GM19468 (cell line): Measurements from ENCODE around the gene SLC7A9.
"Not testable (repeated sequence)": the region's sequence is repeated elsewhere in the genome, so short reads cannot be mapped to it uniquely, and the experiment has no call there.

Experiments
- ATAC-seq: cut with Tn5 transposase; IDR thresholded peaks from one replicate; pipeline ENCODE4 v1.9.1; 2021; ENCODE audit warnings: mild to moderate bottlenecking, moderate library complexity, moderate number of reproducible peaks; ENCODE audit not compliant: unreplicated experiment; ENCODE audit errors: extremely low read depth

The SLC7A9 gene

DNA sequence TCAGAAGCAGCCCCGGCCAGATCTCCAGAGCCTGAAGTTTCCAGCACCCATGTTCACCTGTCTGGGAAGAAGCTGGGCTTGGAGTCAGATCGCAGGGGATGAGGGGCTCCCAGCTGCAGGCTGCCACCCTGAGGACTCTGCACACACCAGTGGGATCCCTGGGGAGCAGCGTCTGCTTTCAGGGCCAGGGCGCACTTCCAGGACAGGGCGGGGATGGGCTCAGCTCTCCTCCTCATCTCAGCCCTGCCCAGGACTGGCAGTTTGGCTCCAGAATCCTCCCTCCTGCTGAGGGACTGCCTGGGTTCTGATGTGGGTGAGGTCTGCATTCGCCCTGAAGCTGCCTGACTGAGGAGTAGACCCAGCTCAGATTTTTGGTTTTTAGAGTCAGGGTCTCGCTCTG is 3.5 kb downstream of the SLC7A9 start:
- ATAC-seq, result no peak

DNA sequence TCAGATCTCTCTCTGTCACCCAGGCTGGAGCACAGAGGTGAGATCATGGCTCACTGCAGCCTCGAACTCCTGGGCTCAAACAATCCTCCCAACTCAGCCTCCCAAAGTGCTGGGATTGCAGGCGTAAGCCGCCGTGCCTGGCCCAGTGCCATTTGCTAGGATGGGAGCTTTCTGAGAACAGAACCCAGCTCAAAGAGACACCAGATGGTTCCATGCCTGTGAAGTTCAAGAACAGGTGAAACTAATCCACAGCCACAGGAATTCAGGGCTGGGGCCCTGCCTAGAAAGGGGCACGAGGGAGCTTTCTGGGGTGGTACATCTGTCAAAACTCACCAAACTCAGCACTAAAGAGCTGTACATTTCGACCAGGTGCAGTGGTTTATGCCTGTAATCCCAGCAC is 4.2 kb downstream of the SLC7A9 start:
- no peak for ATAC-seq

DNA sequence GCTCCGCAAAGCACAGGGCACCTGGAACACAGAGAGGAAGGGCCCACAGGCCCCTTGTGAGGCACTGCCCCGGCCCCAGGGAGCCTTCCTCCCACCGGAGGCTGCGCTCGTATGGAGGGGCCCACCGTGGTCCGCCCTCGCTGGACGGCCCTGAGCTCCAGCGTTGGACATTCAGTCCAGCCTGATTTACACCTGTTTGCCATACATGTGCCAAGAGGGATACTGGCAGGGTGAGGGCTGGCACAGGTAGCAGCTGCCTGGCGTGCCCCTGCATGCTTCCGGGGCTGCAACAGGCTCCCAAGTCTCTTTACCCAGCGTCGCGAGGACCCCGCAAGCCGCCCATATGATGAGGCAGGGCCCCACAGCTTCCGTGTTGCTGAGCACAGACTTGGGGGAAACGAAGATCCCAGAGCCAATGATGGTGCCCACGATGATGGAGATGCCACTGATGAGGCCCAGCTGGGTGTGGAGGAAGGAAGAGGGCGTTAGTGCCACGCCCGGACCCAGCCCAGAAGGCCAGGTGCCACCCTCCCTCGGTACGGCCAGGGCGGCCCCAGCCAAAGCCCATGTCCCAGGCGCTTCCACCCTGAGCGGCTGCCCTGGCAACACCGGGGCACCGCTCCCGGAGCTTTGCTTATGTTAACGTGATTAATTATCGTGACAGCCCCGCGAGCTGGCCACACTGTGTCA is 5.1 kb downstream of the SLC7A9 start:
- ATAC-seq, result no peak

DNA sequence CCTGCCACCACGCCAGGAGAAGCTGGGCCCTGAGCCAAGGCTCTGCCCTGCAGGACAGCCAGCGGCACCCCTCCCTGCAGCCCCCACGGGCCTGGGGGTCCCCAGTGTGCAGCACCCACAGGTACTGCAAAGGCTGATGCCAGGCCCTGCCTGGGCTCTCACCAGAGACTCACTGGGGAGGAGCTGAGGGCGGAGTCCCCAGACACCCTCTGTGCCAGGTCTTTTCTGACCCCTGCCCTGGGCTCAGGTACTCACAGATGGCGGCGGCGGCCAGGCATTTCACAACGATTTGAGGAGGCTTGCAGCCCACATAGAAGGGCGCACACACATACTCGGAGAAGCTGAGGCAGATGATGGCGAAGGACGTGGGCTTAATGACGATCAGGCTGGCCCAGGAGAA is 5.7 kb downstream of the SLC7A9 start:
- no peak for ATAC-seq

DNA sequence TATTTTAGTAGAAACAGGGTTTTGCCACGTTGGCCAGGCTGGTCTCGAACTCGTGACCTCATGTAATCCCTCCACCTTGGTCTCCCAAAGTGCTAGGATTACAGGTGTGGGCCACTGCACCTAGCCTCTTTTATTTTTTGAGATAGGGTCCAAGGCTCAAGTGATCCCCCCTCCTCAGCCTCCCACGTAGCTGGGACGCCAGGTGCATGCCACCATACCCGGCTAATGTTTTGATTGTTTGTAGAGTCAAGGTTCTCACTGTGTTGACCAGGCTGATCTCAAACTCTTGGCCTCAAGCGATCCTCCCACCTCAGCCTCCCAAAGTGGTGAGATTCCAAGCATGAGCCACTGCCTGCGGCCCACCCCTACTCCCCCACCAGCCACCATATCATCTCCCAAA is 6.3 kb downstream of the SLC7A9 start:
- no peak for ATAC-seq

DNA sequence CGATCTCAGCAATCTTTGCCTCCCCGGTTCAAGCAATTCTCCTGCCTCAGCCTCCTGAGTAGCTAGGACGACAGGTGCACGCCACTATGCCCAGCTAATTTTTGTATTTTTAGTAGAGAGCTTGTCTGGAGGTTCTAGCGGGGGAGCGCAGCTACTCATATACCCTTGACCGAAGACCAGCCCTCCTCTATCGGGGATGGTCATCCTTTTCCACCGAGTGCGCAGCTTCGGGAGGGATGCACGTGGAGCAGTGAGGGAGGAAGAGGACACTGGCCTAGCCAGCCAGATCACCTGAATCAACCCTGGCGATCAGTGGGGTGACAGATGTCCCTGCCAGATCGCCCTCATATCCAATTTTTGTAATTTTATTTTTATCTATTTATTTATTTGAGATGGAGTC is 6.8 kb downstream of the SLC7A9 start:
- no peak for ATAC-seq

DNA sequence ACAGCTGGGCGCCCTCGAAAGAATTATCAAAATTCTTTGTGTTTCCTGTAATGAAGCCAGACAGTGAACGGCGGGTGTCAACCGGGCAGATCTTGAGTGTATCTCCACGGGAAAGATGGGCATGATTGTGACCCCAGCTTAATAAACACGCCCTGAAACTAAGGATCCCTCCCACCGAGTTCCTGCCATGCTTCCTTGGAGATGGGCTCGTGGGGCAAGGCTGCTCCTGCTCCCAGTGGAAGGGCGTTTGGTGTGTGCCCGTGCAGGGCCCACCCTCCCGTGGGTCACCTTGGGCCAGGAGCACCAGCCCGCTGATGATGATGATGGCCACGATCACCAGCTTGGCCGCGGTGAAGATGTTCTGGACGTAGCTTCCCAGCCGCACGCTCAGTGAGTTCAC is 7.4 kb downstream of the SLC7A9 start:
- ATAC-seq, result no peak

DNA sequence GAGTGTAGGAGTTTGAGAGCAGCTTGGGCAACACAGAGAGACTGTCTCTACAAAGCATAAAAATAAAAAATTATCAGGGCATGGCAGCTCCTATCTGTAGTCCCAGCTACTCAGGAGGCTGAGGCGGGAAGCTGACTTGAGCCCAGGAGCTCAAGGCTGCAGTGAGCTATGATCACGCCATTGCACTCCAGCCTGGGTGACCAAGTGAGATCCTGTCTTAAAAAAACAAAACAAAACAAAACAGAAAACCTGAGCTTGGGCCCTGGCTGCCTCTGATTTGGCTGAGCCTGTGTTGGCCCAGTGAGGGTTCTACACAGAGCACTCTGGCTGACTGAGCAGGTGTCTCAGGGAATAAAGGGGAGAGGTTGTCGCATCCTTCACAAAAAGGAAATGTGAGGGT is 8.0 kb downstream of the SLC7A9 start:
- no peak for ATAC-seq

DNA sequence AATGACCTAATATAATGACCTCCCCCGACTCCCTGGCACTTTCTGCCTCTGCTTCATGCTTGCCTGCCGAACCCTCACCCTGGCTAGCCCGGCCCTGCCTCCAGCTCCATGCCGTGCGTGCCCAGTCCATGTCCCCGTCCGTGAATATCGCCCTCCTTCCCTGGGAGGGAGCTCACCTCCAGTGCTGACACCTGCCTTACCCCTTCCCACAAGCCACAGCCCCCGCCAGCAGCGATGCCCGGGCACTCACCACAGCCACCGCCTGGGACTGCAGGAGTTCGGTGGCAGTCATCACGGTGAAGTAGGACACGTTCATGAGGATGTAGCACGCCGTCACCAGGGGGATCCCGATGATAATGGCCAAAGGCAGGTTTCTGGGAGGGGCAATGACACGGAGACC is 10.0 kb downstream of the SLC7A9 start:
- ATAC-seq, result no peak

DNA sequence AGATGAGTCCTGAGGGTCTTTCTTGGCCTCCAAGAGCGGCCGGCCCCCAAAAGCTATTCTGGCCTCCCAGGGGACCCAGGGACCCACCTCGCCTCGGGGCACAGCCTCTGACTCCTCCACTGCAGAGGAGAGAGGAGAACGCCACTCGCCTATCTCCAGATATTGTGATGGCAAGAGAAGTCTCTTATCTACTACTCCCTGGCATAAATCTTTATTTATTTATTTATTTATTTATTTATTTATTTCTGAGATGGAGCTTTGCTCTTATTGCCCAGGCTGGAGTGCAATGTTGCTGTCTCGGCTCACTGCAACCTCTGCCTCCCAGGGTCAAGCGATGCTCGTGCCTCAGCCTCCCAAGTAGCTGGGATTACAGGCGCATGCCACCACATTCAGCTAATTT is 11.0 kb downstream of the SLC7A9 start:
- ATAC-seq, result no peak

DNA sequence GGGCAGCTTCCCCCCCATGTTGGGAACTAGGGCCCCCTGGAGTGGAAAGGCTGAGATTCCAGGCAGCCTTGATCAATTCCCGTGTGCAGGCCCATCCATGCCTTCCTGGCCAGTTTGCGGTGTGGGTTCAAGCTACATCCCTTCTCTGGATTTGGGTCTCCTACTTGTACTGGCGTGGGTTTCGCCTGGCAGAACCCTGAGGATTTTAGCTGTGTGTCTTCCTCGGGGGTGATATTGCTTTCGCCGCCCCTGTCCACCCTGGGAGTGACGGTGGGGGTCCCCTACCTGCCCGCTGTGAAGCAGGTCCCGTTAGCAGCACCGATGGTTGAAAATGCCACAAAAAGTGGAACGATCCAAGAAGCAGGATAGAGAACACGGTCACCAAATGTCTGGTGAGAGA is 11.4 kb downstream of the SLC7A9 start:
- ATAC-seq, result no peak

DNA sequence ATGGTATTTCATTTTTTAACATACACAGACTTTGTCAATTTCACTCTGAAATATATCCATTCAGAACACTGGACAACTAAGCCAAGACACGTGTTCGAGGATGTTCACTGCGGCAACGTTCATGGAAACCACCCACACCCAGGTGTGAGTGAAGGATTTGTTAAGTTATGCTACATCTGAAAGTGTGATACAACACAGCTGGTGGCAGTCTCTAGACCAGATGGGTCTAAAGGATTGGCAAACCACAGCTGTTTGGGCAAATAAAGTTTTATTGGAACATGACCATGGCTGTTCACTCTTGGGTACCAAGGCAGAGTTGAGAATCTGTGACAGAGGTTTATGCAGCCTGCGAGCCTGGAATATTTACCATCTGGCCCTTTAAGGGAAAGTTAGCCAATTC is 12.0 kb downstream of the SLC7A9 start:
- no peak for ATAC-seq

DNA sequence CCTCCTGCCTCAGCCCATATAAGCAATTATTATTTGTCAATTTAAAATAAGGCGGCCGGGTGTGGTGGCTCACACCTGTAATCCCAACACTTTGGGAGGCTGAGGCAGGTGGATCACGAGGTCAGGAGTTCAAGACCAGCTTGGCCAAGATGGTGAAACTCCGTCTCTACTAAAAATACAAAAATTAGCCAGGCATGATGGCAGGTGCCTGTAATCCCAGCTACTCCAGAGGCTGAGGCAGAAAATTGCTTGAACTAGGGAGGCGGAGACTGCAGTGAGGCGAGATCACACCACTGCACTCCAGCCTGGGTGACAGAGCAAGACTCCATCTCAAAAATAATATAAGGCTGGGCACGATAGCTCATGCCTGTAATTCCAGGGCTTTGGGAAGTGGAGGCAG is 12.7 kb downstream of the SLC7A9 start:
- not testable (repeated sequence) for ATAC-seq

DNA sequence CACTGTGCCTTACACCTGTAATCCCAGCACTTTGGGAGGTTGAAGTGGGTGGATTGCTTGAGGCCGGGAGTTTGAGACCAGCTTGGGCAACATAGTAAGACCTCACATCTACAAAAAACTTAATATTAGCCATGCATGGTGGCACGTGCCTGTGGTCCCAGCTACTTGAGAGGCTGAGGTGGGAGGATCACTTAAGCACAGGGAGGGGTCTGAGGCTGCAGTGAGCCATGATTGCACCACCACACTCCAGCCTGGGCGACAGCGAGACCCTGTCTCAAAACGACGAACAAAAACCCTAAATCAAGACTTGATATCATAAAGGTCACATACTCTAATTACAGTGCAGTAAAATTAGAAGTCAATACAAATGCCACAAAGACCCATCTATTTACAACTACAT is 17.4 kb downstream of the SLC7A9 start:
- ATAC-seq, result no peak

DNA sequence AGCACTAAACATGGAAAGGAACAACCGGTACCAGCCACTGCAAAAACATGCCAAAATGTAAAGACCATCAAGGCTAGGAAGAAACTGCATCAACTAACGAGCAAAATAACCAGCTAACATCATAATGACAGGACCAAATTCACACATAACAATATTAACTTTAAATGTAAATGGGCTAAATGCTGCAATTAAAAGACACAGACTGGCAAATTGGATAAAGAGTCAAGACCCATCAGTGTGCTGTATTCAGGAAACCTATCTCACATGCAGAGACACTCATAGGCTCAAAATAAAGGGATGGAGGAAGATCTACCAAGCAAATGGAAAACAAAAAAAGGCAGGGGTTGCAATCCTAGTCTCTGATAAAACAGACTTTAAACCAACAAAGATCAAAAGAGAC is 21.5 kb downstream of the SLC7A9 start:
- not testable (repeated sequence) for ATAC-seq

DNA sequence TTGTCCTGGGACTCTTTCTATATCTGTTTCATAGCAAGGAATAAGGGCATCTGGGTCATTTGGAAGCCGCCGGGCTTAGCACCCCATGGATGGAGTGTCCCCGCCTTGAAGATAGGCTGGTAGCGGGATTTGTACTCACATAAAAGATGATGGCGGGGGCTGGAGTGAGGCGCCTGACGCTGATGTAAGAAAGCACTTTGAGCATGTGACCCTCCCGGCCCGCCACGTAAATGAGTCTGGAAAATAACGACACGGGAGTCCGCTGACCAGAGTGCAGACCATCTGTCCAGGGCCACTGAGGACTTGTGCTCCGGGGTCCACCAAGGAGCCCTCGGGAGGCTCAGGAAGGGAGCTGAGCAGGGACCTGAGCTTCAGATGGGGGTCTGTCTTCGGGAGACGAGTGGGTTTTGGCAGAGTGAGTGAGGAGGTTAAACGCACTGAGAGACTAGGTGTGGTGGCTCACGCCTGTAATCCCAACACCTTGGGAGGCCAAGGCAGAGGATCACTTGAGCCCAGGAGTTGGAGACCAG is 25.8 kb downstream of the SLC7A9 start:
- ATAC-seq, result no peak

DNA sequence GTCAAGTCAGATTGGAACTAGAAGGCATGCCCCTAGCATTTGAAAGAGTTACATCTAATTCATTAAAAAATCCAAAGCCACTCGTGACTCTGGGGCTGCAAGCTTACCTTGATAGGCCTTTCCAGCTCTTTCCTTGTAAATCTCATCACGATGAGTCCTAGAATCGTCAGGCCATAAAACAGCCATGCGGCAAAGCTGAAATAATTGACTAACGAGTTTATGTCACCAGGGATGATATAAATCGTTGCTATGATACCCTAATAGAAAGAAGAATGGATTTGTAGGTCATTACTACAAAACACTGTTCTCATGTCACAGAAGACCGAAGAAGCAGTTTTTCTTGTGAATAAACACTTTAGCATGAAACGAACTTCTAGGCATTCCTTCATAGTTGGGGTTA is 27.5 kb downstream of the SLC7A9 start:
- ATAC-seq, result no peak

DNA sequence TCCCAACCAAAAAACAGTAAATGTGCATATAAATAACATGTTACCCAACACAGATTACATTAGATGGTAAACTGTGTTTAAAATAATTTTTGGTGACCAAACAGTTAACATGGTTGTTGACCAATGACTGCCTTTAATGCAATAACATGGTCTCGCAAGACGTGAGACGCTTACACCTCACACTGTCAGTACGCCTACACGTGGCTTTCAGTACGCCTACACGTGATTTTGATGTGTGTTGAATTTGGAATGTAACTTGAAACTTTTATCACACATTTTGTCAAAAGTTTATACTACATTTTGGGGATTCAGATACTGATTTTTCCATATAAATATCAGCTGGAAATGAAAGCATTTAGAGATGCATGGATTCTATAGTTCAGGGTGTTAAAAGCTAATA is 32.0 kb downstream of the SLC7A9 start:
- ATAC-seq, result no peak

DNA sequence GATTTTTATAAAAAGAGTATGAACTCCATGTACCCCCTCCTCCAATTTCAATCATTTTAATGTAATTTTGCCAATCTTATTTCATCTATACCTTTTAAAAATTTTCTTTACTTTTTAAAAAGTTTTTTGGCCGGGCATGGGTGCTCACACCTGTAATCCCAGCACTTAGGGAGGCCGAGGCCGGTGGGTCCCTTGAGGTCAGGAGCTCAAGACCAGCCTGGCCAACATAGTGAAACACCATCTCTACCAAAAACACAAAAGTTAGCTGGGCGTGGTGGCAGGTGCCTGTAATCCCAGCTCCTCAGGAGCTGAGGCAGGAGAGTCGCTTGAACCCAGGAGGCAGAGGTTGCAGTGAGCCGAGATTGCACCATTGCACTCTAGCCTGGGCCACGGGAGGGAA is 36.2 kb downstream of the SLC7A9 start:
- not testable (repeated sequence) for ATAC-seq

DNA sequence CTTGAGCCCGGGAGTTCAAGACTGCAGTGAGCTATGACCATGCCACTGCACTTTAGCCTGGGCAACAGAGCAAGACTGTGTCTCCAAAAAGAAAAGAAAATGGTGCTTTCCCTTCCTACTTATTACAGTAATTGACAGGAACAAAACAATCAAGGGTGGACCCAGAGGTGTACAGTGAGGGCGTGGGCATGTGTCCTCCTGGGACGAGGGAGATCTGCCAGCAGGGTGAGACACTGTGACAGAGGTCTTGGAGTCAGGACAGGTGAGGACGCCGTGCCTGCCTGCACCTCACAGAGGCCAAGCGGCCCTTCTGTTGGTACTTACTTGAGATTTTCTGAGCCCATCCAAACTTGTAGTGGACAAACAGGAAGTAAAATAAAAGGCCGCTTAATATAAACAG is 36.7 kb downstream of the SLC7A9 start:
- not testable (repeated sequence) for ATAC-seq

DNA sequence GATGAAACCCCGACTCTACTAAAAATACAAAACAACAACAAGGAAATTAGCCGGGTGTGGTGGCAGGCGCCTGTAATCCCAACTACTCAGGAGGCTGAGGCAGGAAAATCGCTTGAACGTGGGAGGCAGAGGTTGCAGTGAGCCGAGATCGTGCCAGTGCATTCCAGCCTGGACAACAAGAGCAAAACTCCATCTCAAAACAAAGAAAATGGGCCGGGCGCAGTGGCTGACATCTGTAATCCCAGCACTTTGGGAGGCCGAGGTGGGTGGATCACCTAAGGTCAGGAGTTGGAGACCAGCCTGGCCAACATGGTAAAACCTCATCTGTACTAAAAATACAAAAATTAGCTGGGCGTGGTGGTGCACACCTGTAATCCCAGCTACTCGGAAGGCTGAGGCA is 37.5 kb downstream of the SLC7A9 start:
- not testable (repeated sequence) for ATAC-seq

DNA sequence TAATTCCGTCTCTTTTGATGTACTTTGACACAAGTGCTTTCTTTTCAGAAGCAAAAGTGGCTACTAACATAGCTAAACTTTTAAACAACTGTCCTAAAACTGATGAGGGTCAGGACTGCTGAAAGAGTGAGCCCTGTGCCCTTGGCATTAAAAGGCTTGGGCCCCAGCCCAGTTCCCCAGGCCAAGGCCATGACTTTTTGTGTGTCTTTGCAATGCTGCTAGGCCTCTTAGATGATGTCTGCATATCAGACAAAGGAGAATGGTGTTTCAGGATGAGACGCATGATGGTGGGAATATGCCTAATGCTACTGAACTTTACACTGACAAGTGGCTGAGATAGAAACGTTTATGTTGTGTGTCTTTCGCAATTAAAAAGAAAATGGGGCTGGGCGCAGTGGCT is 38.0 kb downstream of the SLC7A9 start:
- ATAC-seq, result no peak
